ENCODE measurements around the gene TKT.

Gene TKT

DNA sequence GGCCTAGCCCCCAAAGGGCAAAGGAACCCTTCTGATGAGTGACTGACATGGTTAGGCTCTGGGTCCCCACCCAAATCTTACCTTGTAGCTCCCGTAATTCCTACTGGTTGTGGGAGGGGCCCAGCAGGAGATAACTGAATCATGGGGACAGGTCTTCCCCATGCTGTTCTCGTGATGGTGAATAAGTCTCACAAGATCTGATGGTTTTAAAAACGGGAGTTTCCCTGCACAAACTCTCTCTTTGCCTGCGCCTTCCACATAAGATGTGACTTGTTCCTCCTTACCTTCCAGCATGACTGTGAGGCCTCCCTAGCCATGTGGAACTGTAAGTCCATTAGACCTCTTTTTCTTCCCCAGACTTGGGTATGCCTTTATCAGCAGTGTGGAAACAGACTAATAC lies 16.9 kb downstream of the TKT start:
- no peak for DNase-seq

GRCh38 chr3:53238051-53238850 lies 17.6 kb downstream of the TKT start:
- no peak for DNase-seq

DNA sequence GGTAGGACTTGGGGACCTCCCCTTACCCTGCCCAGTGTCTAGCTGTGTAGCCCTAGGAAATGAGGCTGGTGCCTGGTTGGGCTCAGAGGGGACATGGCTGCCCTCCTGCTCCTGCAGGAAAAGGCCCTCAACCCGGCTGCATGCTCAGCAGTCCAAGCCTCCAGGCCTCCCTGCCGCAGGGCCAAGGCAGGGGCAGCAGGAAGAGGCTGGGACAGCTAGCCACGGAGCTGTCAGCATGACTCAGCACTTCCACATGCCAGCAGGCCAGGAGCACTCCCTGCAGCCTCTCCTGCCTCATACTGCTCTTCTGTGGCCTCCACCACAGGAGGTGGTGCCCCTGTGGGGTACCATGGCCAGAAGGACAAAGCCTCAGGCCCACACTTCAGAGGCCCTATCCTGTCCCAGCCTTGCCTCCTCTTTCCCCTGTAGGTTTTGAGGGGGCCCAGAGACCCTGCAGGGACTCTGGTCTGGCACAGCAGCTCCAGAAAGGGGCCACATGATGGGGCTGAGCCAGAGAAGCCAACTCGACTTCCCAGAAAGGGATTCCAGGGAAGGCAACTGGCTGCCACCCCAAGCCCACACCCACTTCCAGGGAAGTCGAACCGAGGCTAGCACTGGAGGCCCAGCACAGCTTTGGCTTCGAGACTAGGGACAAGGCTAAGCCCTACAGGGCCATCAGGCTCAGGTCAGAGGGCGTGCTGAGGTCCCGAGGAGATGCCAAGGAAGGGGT lies 19.5 kb downstream of the TKT start:
- DNase-seq: no peak

DNA sequence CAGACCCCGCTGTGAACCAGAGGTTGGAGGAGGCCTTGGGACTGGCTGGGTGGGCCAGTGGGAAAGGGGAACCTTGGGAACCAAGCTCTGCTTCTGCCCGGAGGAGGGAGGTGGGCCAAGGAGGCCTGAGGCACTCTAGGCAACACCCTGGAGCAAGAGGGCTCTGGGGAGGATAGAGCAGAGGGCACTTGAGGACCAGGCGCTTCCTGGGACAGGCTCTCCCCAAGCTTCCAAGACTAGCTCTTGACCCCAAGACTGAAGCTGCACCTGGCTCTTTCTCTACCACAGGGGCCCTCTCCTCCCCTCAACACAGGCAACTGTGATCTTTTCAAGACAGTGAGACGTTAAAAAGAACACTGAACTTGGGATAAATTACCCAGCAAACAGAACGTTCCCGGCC lies 20.3 kb downstream of the TKT start:
- no peak for DNase-seq

DNA sequence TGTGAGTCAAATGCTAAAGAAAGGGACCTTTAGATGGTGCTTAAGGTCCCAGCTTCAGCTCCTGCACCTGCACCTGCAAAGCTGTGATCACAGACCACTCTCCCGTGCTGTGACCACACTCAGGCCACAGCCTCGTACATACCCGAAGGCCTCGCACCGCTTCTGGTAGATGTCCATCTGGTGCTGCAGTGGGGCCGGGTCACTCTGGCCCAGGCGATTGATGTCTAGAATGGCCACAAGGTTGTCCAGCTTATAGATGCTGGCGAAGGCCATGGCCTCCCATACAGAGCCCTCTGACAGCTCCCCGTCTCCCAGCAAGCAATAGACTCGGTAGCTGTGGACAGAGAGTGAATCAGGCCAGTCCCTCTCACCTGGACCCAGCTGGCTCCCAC lies 21.0 kb downstream of the TKT start:
- no peak for DNase-seq

- DNase-seq: no peak
These were observed 21.5 kb downstream of the TKT start for GRCh38 chr3:53234130-53234840.

DNA sequence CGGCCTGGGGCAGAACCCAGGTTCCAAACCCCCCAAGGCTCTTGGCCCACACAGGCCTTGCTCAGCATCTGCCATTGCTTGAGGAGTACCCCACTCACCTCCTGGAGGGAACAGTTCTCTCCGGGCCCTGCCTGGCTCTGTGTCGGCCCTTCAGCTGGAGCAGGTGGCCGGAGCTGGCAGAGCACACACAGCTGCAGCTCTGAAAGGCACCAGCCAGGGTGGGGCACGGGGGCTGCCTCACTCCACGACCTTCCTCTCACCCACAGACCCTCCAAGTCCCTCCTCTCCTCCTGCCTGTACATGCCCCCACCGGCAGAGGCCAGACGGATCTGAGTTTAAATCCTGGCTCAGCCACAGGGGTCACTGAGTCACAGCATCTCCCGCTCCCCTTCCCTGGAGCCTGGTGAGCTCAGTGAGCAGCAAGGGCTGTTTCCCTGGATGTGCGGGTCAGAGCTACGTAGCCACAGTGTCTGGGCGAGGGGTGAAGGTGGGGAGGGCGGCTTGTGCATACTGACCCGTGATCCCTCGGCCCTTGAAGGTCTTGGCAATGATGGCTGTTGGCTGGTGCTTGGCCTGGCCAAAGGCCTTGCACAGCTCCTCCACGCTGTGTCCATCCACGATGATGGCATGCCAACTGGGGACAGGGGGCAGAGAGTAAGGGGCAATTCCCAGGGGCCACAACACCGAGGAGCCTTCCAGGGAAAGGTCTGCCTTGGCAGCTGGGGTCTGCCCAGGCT lies 23.0 kb downstream of the TKT start:
- DNase-seq: no peak

DNA sequence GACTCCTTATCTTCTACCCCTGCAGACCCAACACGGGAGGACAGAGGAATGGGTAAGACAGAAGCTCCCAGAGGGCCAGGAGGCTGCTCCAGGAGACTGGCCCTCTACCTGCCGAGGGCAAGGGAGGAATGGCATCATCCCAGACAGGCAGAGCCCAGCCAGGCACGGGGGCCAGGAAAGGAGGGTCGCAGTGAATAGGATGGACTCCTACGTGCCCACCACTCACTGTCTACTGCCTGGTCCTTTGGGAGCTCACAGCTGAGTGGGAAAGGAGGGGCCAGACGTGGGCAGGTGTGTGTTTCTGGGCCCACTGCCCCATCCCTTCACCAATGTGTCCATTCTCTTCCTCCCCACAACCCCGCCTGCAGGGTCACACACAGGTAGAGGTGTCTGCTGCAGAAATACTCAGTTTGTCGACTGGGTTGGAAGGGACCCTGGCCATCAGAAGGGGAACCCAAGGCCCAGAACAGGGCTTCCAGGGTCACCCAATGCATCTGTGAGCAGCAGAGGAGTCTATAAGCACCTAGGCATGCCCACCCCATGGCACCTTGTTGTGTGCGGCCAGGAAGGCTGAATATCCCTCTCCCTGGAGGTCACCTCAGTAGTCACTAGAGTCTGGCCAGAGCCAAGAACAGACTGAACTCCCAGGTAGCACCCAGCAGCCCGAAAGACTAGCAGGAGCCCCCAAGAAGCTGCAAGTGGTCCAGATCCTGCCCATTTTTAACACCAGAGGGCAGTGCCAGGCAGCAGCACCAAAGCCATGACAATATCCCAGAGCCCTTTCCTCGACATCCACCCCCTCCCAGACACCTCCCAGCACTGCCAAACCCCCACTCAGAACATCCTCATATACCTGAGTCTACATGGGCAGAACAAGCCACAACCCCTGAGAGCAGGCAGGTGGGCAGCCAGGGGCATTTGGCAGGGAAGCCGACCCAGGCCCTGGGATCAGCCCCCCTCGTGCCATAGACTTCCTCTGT lies 24.0 kb downstream of the TKT start:
- DNase-seq: no peak

GRCh38 chr3:53230789-53231188 lies 25.0 kb downstream of the TKT start:
- DNase-seq: no peak

DNA sequence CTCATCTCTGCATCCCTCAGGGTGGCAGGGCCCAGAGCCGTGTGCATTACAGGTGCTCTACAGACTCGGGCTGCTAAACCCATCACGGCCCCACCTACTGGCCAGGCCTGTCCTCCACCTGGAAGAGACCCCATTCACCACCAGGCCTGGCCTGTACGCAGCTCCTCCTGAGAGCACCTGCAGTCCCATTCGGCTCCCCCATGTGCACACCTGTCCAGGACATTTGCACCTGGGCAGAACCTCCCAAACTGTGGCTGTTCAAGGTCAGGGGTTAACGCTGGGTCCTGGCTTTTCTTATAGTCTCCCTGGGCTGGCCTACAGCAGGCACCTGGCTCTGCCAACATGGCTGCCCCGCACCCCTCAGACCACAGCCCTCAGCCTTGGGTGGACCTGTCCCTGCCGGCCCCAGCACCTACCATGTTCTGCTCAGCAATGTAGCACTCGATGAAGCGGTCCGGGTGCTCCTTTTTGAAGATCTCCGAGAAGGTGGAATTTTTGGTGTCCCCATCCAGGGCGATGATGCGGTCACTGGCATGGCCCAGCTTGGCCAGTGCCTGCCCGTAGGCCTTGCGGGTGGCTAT lies 25.7 kb downstream of the TKT start:
- no peak for DNase-seq

DNA sequence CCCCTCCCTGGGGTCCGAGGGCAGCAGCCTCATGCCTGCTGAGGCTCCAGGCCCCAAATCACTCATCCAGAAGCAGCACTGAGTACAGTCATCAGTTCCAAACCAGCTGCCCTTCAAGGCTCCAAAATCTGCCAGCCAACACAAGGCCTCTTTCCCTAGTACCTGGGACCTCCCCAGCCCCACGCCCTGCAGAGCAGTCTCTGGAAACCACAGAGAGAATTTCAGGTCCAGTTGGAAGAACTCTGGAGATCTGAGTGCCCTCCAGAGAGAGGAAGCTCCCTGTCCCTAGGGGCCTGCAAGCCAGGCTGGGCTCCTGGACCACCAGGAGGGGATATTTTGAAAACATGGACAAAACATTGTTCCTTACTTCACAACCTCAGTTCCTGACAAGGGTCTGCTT lies 26.2 kb downstream of the TKT start:
- no peak for DNase-seq

DNA sequence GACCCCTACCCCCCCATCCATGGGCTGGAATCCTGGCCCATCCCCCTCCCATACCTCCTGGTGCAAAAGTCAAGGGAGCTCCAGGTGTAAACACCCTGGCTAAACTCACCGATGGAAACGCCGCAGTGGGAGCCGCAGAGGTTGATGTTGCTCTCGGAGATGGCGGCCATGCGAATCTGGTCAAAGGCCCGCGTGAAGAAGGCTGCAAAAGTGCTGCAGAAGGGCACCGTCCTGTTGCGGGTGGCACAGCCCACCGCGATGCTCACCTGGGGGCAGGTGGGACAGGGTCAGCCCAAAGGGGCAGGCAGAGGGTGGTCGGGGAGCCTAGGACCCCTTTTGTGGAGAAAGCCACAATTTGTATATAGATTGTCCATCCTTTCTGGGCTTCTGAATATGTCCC lies 26.7 kb downstream of the TKT start:
- no peak for DNase-seq

DNA sequence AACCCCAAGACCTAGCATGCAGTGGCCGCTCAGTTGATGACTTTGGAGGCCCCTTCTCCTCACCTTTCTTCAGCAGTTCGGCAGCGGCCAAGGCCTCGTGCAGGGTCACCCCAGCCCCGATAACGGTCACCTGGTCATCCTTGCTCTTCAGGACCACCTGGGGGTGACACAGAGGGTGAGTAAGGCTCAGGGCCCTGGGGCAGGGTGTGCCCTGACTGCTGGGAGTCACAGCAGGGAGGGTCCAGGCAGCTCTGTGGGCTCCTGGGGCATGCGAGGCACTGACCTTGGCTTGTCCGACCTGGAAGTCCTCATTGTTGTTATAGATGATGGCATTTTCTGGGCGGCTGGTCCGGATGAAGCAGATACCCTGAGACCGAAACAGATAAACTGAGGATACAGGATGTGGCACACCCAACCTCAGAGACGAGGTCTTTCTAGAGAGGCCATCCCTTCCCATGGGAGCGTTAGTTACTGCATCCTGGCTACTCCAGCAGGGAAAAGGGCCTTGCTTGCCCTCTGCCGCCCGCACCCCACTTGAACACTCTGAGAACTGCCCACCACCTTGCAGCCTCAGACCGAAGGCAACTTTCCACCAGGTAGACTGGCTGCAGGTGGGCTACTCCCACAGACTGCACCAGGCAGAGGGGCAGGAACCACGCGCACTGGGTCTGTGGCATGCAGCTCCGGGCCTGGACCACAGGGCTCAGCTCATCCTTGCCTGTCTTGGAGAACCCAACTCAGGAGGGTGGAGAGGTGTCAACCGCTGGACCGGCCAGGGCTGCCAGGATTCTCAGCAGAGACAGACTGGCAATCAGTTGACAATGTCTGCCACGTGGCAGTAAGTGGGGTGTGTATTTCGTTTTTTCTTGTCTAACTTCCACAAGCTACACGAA lies 27.6 kb downstream of the TKT start:
- DNase-seq: no peak

GRCh38 chr3:53226841-53227407 lies 28.9 kb downstream of the TKT start:
- no peak for DNase-seq

GRCh38 chr3:53226142-53226840 lies 29.5 kb downstream of the TKT start:
- DNase-seq: no peak

- no peak for DNase-seq
These were observed 30.2 kb downstream of the TKT start for GRCh38 chr3:53225651-53226050.

- DNase-seq: no peak
These were observed 30.6 kb downstream of the TKT start for GRCh38 chr3:53225181-53225580.

GRCh38 chr3:53224536-53224935 lies 31.3 kb downstream of the TKT start:
- no peak for DNase-seq

GRCh38 chr3:53224026-53224425 lies 31.8 kb downstream of the TKT start:
- no peak for DNase-seq

Data from activated naive CD4-positive, alpha-beta T cell treated with Interleukin-2 at 50 U/mL for 16 hours (primary cell).